Activated naive CD4-positive, alpha-beta T cell treated with anti-CD3 and anti-CD28 coated beads, Interleukin-2, amount 10 ng/mL, durations not matched to agents 7 days and 5 days (primary cell): ENCODE data around the gene RAB40A.

Source experiments
- CTCF ChIA-PET: fragments of 350-600 bp; sonication (Branson Sonifier 250); formaldehyde crosslinking; loops from one replicate; lab custom pipeline; 2021; ENCODE audit warnings: antibody characterized with exemption; lab: Charles Lee
- DNase-seq: peaks from one replicate; pipeline ENCODE4 v3.0.0-alpha.2; 2020
- H3K27ac Mint-ChIP-seq: one replicate; pipeline ENCODE4 v1.8.0; 2021; ENCODE audit warnings: mild to moderate bottlenecking, moderate library complexity, mixed read lengths
- H3K27me3 Mint-ChIP-seq: one replicate; pipeline ENCODE4 v1.8.0; 2021; ENCODE audit warnings: mild to moderate bottlenecking, mixed read lengths
- H3K36me3 Mint-ChIP-seq: one replicate; pipeline ENCODE4 v1.8.0; 2021; ENCODE audit warnings: mixed read lengths
- H3K4me1 Mint-ChIP-seq: one replicate; pipeline ENCODE4 v1.8.0; 2021; ENCODE audit warnings: mixed read lengths
- H3K4me3 Mint-ChIP-seq: one replicate; pipeline ENCODE4 v1.8.0; 2021; ENCODE audit warnings: mild to moderate bottlenecking, moderate library complexity, mixed read lengths
- H3K9me3 Mint-ChIP-seq: one replicate; pipeline ENCODE4 v1.8.0; 2021; ENCODE audit warnings: mixed read lengths

Gene RAB40A

GRCh38 chrX:103536732-103537131 lies 17.4 kb upstream of the RAB40A start:
- H3K9me3 Mint-ChIP-seq, result no peaks in the 10 kb centered on the region
- H3K36me3 Mint-ChIP-seq, result no peaks in the 10 kb centered on the region
- peaks cover 4% of the 10 kb centered on the region for H3K4me1 Mint-ChIP-seq
- no peak overlapping the region for H3K27ac Mint-ChIP-seq
- no peak for DNase-seq
- H3K4me3 Mint-ChIP-seq, result no peak overlapping the region
- peaks cover 6% of the 10 kb centered on the region for H3K27me3 Mint-ChIP-seq
- CTCF ChIA-PET, result interaction anchor here (1.6 kb wide), 1 partner anchor 148 kb away, joined by 4 read pairs; no protein-coding TSS in a partner anchor

GRCh38 chrX:103536071-103536470 lies 16.8 kb upstream of the RAB40A start:
- no peak overlapping the region for H3K27ac Mint-ChIP-seq
- no peak for DNase-seq
- CTCF ChIA-PET, result interaction anchor here (1.6 kb wide), 1 partner anchor 149 kb away, joined by 4 read pairs; no protein-coding TSS in a partner anchor
- no peak overlapping the region for H3K4me3 Mint-ChIP-seq
- H3K27me3 Mint-ChIP-seq, result peaks cover 6% of the 10 kb centered on the region
- H3K36me3 Mint-ChIP-seq, result no peaks in the 10 kb centered on the region
- peaks cover 4% of the 10 kb centered on the region for H3K4me1 Mint-ChIP-seq
- H3K9me3 Mint-ChIP-seq, result no peaks in the 10 kb centered on the region

GRCh38 chrX:103535206-103535605 lies 15.9 kb upstream of the RAB40A start:
- Mint-ChIP-seq H3K4me3 (no peak overlapping the region), H3K27me3 (peaks cover 6% of the 10 kb centered on the region), H3K9me3 (no peaks in the 10 kb centered on the region), H3K36me3 (no peaks in the 10 kb centered on the region), H3K27ac (no peak overlapping the region), H3K4me1 (peaks cover 4% of the 10 kb centered on the region)
- CTCF ChIA-PET, result interaction anchor here (1.6 kb wide), 1 partner anchor 150 kb away, joined by 4 read pairs; no protein-coding TSS in a partner anchor
- DNase-seq, result no peak

GRCh38 chrX:103533511-103534216 lies 14.4 kb upstream of the RAB40A start:
- peak overlapping the region; percentile 26 for H3K4me3 Mint-ChIP-seq
- peaks cover 6% of the 10 kb centered on the region for H3K27me3 Mint-ChIP-seq
- H3K36me3 Mint-ChIP-seq, result no peaks in the 10 kb centered on the region
- no peaks in the 10 kb centered on the region for H3K9me3 Mint-ChIP-seq
- H3K4me1 Mint-ChIP-seq, result peaks cover 4% of the 10 kb centered on the region
- peak; percentile 75 for DNase-seq
- no peak overlapping the region for H3K27ac Mint-ChIP-seq
- CTCF ChIA-PET, result interaction anchor here (0.8 kb wide), 2 partner anchors 178 to 312 kb away, joined by 3 read pairs; no protein-coding TSS in a partner anchor

GRCh38 chrX:103531002-103531401 lies 11.7 kb upstream of the RAB40A start:
- H3K4me1 Mint-ChIP-seq, result peaks cover 4% of the 10 kb centered on the region
- CTCF ChIA-PET, result no interaction called here
- no peak overlapping the region for H3K4me3 Mint-ChIP-seq
- H3K9me3 Mint-ChIP-seq, result no peaks in the 10 kb centered on the region
- DNase-seq, result no peak
- no peaks in the 10 kb centered on the region for H3K36me3 Mint-ChIP-seq
- peaks cover 6% of the 10 kb centered on the region for H3K27me3 Mint-ChIP-seq
- H3K27ac Mint-ChIP-seq, result no peak overlapping the region

- Mint-ChIP-seq H3K4me1 (peaks cover 4% of the 10 kb centered on the region), H3K4me3 (no peak overlapping the region), H3K27me3 (peaks cover 6% of the 10 kb centered on the region), H3K27ac (no peak overlapping the region), H3K36me3 (no peaks in the 10 kb centered on the region), H3K9me3 (no peaks in the 10 kb centered on the region)
- CTCF ChIA-PET, result no interaction called here
- no peak for DNase-seq
Measured at GRCh38 chrX:103530545-103530944, 11.3 kb upstream of the RAB40A start.

GRCh38 chrX:103529550-103529949 lies 10.3 kb upstream of the RAB40A start:
- CTCF ChIA-PET, result no interaction called here
- peaks cover 6% of the 10 kb centered on the region for H3K27me3 Mint-ChIP-seq

GRCh38 chrX:103524747-103525146 lies 5.5 kb upstream of the RAB40A start:
- Mint-ChIP-seq H3K4me3 (no peak overlapping the region), H3K27me3 (no peaks in the 10 kb centered on the region), H3K27ac (no peak overlapping the region), H3K4me1 (no peaks in the 10 kb centered on the region), H3K36me3 (no peaks in the 10 kb centered on the region), H3K9me3 (no peaks in the 10 kb centered on the region)
- CTCF ChIA-PET, result no interaction called here
- DNase-seq, result no peak

More at GRCh38 chrX:103529550-103529949, 10.3 kb upstream of the RAB40A start:
- no peaks in the 10 kb centered on the region for H3K9me3 Mint-ChIP-seq
- no peak overlapping the region for H3K4me3 Mint-ChIP-seq
- H3K4me1 Mint-ChIP-seq, result peaks cover 4% of the 10 kb centered on the region
- no peaks in the 10 kb centered on the region for H3K36me3 Mint-ChIP-seq
- H3K27ac Mint-ChIP-seq, result no peak overlapping the region
- no peak for DNase-seq

GRCh38 chrX:103523605-103524004 lies 4.3 kb upstream of the RAB40A start:
- DNase-seq, result no peak
- Mint-ChIP-seq H3K27me3 (no peaks in the 10 kb centered on the region), H3K36me3 (no peaks in the 10 kb centered on the region), H3K4me3 (no peak overlapping the region), H3K4me1 (no peaks in the 10 kb centered on the region), H3K9me3 (no peaks in the 10 kb centered on the region), H3K27ac (no peak overlapping the region)
- CTCF ChIA-PET, result no interaction called here

- Mint-ChIP-seq H3K36me3 (no peaks in the 10 kb centered on the region), H3K27ac (no peak overlapping the region), H3K9me3 (no peaks in the 10 kb centered on the region), H3K4me1 (no peaks in the 10 kb centered on the region), H3K27me3 (no peaks in the 10 kb centered on the region), H3K4me3 (no peak overlapping the region)
- CTCF ChIA-PET, result no interaction called here
- no peak for DNase-seq
Measured at GRCh38 chrX:103520386-103520785, 1.1 kb upstream of the RAB40A start.

GRCh38 chrX:103518571-103518970 lies 718 bp downstream of the RAB40A start:
- no peak for DNase-seq
- Mint-ChIP-seq H3K4me3 (no peak overlapping the region), H3K27me3 (no peaks in the 10 kb centered on the region), H3K36me3 (no peaks in the 10 kb centered on the region), H3K27ac (no peak overlapping the region), H3K9me3 (no peaks in the 10 kb centered on the region), H3K4me1 (no peaks in the 10 kb centered on the region)
- CTCF ChIA-PET, result interaction anchor here (0.6 kb wide), 1 partner anchor 29 kb away, joined by 4 read pairs; no protein-coding TSS in a partner anchor

- H3K27ac Mint-ChIP-seq, result no peak overlapping the region
- H3K9me3 Mint-ChIP-seq, result no peaks in the 10 kb centered on the region
- no peaks in the 10 kb centered on the region for H3K4me1 Mint-ChIP-seq
- H3K36me3 Mint-ChIP-seq, result no peaks in the 10 kb centered on the region
- H3K27me3 Mint-ChIP-seq, result no peaks in the 10 kb centered on the region
- no peak overlapping the region for H3K4me3 Mint-ChIP-seq
- CTCF ChIA-PET, result no interaction called here
- no peak for DNase-seq
Measured at GRCh38 chrX:103517246-103517645, 2.0 kb downstream of the RAB40A start.

GRCh38 chrX:103513476-103514108 lies 5.7 kb downstream of the RAB40A start:
- no peak overlapping the region for H3K4me3 Mint-ChIP-seq
- no peak for DNase-seq
- H3K27ac Mint-ChIP-seq, result no peak overlapping the region
- no peaks in the 10 kb centered on the region for H3K27me3 Mint-ChIP-seq
- H3K36me3 Mint-ChIP-seq, result no peaks in the 10 kb centered on the region
- no peaks in the 10 kb centered on the region for H3K4me1 Mint-ChIP-seq
- CTCF ChIA-PET, result no interaction called here
- no peaks in the 10 kb centered on the region for H3K9me3 Mint-ChIP-seq

GRCh38 chrX:103513067-103513466 lies 6.2 kb downstream of the RAB40A start:
- Mint-ChIP-seq H3K4me3 (no peak overlapping the region), H3K27ac (no peak overlapping the region), H3K9me3 (no peaks in the 10 kb centered on the region), H3K4me1 (no peaks in the 10 kb centered on the region), H3K36me3 (no peaks in the 10 kb centered on the region), H3K27me3 (no peaks in the 10 kb centered on the region)
- no peak for DNase-seq
- CTCF ChIA-PET, result no interaction called here

GRCh38 chrX:103510031-103510430 lies 9.3 kb downstream of the RAB40A start:
- H3K27ac Mint-ChIP-seq, result no peak overlapping the region
- no peaks in the 10 kb centered on the region for H3K27me3 Mint-ChIP-seq
- no peaks in the 10 kb centered on the region for H3K4me1 Mint-ChIP-seq
- no peaks in the 10 kb centered on the region for H3K36me3 Mint-ChIP-seq
- no peak overlapping the region for H3K4me3 Mint-ChIP-seq
- CTCF ChIA-PET, result no interaction called here
- DNase-seq, result no peak
- H3K9me3 Mint-ChIP-seq, result no peaks in the 10 kb centered on the region
